ENCODE measurements around the gene EFNA2.
A peak's percentile ranks its signal among the peaks of the same experiment; 100 is the strongest.

- TF ChIP-seq, protein P1, sequence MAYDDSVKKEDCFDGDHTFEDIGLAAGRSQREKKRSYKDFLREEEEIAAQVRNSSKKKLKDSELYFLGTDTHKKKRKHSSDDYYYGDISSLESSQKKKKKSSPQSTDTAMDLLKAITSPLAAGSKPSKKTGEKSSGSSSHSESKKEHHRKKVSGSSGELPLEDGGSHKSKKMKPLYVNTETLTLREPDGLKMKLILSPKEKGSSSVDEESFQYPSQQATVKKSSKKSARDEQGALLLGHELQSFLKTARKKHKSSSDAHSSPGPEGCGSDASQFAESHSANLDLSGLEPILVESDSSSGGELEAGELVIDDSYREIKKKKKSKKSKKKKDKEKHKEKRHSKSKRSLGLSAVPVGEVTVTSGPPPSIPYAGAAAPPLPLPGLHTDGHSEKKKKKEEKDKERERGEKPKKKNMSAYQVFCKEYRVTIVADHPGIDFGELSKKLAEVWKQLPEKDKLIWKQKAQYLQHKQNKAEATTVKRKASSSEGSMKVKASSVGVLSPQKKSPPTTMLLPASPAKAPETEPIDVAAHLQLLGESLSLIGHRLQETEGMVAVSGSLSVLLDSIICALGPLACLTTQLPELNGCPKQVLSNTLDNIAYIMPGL (CRISPR knock-in tag; IDR thresholded peaks at IDR 0.05), result peak; percentile 3; the same call in 1 of the 2 replicates
- TF ChIP-seq SMAD3 (CRISPR knock-in tag; IDR thresholded peaks at IDR 0.05; ENCODE audit: borderline replicate concordance) (no peak), CTCF (IDR thresholded peaks at IDR 0.05) (no peak), ZNF138 (CRISPR knock-in tag; conservative IDR thresholded peaks at IDR 0.05) (no peak), ZNF232 (CRISPR knock-in tag; IDR thresholded peaks at IDR 0.05) (no peak), USF2 (CRISPR knock-in tag; IDR thresholded peaks at IDR 0.05) (no peak), ZNF263 (CRISPR knock-in tag; IDR thresholded peaks at IDR 0.05; ENCODE audit: low read depth) (no peak), RELA (CRISPR knock-in tag; IDR thresholded peaks at IDR 0.05; ENCODE audit: borderline replicate concordance) (no peak)
- TF ChIP-seq, protein P2, sequence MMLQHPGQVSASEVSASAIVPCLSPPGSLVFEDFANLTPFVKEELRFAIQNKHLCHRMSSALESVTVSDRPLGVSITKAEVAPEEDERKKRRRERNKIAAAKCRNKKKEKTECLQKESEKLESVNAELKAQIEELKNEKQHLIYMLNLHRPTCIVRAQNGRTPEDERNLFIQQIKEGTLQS (CRISPR knock-in tag; conservative IDR thresholded peaks at IDR 0.05), result no peak
- TF ChIP-seq, protein P3, sequence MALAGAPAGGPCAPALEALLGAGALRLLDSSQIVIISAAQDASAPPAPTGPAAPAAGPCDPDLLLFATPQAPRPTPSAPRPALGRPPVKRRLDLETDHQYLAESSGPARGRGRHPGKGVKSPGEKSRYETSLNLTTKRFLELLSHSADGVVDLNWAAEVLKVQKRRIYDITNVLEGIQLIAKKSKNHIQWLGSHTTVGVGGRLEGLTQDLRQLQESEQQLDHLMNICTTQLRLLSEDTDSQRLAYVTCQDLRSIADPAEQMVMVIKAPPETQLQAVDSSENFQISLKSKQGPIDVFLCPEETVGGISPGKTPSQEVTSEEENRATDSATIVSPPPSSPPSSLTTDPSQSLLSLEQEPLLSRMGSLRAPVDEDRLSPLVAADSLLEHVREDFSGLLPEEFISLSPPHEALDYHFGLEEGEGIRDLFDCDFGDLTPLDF (CRISPR knock-in tag; IDR thresholded peaks at IDR 0.05), result no peak
- TF ChIP-seq, protein P4, sequence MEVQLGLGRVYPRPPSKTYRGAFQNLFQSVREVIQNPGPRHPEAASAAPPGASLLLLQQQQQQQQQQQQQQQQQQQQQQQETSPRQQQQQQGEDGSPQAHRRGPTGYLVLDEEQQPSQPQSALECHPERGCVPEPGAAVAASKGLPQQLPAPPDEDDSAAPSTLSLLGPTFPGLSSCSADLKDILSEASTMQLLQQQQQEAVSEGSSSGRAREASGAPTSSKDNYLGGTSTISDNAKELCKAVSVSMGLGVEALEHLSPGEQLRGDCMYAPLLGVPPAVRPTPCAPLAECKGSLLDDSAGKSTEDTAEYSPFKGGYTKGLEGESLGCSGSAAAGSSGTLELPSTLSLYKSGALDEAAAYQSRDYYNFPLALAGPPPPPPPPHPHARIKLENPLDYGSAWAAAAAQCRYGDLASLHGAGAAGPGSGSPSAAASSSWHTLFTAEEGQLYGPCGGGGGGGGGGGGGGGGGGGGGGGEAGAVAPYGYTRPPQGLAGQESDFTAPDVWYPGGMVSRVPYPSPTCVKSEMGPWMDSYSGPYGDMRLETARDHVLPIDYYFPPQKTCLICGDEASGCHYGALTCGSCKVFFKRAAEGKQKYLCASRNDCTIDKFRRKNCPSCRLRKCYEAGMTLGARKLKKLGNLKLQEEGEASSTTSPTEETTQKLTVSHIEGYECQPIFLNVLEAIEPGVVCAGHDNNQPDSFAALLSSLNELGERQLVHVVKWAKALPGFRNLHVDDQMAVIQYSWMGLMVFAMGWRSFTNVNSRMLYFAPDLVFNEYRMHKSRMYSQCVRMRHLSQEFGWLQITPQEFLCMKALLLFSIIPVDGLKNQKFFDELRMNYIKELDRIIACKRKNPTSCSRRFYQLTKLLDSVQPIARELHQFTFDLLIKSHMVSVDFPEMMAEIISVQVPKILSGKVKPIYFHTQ (CRISPR knock-in tag; IDR thresholded peaks at IDR 0.05), result no peak
Measured at GRCh38 chr19:1286487-1287353, 1.0 kb downstream of the EFNA2 start.

Data from WTC11 (cell line).